Amniotic stem cell (primary cell): ENCODE data around the gene TVP23C.

Experiments used
- DNase-seq: peaks from one replicate; lab custom pipeline; 2025; lab: John Stamatoyannopoulos, UW

TVP23C gene

DNA sequence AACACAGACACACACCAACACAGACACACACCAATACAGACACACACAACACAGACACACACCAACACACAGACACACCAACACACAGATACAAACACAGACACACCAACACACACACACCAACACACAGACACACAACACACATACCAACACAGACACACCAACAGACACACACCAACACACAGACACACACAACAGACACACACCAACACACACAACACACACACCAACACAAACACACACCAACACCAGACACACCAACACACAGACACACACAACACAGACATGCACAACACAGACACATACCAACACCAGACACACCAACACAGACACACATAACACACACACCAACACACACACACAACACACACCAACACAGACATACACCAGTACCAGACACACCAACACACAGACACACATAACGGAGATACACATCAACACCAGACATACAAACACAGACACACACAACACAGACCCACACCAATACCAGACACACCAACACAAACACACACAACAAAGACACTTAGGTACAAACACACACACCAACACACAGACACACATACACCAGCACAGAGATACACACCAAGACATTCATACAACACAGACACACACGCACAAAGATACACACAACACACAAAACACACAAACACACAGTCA, 98.1 kb downstream of the TVP23C start:
- no peak for DNase-seq

DNA sequence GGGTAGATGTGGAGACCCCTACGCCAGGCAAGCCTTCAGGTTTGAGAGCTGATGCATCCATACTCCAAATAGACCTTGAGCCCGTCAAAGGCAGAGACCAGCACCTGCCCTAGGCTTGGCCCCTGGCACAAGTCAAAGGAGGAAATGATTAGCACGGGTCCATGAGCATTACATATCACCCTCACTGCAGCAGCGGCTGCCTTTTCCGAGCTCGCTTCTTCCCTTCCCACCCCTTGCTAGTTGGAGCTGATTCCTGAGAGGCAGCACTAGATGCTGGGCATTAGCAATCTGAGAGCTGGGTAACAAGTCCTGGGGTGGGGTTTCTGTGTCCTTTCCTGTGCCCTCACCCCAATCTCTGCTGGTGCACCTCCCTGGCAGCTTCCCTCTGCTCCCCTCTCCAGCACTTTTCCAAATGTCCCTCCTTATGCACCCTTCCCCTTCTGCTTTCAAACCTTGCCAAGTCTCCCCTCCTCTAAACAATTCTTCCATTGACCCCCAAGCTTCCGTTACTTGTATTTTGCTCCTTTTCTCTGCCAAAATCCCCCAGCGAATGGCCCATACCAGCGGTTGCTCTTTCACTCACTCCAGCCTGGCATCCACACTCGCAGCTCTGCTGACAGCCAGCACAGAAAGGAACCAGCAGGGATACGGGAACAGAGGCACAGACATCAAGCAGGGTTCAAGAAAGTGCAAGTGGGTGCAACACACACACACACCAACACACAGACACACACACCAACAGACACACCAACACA, 98.9 kb downstream of the TVP23C start:
- DNase-seq: no peak

DNA sequence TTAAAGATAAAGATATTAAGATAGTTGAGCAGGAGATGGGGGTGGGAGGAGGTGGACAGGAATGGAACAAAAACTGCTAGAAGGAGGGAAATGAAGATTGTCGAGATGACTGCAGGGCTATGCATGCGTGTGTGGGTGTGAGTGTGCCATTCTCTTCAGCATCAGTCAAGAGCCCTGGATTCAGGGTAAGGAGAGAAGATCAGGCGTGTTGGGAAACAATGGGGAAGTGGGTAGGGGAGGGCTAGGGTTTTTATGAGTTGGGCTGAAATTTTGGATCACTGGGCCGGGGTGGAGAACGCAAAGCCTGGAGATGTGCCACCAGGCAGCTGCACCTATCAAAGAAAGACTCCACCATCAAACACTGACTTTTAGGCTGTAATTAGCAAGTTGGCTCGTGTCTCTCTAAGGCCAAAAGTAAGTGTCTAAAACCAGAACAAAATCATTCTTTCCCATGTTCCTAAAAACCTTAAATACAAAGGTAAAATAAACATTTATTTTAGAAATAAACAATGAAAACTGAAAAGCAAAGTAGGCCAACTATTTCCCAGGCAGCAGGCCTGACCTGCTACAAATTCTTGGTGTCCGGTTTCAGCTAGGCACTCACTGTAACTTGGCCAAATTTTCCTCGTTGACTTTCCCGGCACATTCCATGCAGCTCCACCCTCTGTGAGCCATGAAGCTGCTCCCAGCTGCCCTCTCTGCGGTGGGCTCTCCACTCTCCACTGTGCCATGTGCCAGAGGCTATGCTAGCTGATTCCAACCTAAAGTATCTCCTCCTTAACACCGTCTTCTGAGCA, 100.1 kb downstream of the TVP23C start:
- no peak for DNase-seq

GRCh38 chr17:15457723-15458094, 105.6 kb downstream of the TVP23C start:
- no peak for DNase-seq

DNA sequence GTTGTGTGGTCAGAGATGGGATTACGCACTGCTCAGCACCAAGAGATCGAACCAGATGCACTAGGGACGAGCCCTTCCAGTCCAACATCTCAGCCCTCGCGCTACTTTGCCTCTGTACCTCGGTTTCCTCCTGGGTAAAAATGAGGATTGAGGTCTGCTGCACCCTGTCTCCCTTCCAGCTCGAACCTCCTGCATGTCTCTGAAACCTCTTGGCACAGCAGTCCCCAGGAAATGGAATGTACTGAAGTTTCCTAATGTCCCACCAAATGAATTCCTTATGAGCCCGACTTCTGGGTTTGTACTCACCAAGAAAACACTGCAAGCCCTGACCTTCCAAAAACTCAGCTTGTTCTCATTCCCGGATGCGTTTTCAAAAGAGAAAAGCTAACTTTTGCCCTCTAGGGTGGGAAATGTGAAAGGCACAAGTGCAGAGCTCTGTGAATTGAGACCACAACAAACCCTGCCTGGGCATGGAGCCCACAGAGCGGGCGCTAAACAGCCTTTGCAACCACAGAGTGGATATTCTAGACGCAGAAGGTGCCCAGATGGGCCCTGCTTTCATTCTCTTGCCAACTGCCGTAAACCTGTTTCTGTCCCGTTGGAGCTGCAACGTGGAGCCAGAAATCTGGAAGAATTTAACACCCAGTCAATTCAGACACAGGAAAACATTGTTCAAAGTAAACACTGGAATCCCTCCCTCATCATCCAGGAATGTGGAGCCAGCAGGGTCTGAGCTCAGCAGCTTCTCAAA, 106.1 kb downstream of the TVP23C start:
- no peak for DNase-seq

- no peak for DNase-seq
Measured at GRCh38 chr17:15456496-15456895, 106.8 kb downstream of the TVP23C start.

DNA sequence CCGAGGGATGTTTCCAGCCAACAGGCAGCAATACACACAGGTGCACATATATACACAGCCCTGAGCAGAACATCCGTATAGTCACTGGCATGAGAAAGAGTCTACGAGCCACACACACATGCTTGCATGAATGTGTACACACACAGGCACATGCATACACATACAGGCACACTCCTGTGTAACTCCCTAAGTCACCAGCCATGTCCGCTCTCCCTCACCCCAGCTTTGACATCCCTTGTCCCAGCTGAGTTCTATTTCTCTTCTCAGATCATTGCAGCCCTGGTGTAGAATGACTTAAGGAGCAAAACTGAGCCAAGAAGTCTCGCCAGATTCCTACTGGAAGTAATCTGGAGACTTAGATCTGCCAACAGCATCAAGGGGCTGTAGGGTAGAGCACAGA, 108.9 kb downstream of the TVP23C start:
- DNase-seq: no peak

- DNase-seq: no peak
Measured at GRCh38 chr17:15453782-15454181, 109.5 kb downstream of the TVP23C start.

GRCh38 chr17:15453246-15453645, 110.0 kb downstream of the TVP23C start:
- DNase-seq: no peak

GRCh38 chr17:15452746-15453145, 110.5 kb downstream of the TVP23C start:
- DNase-seq: no peak
